HEK293 (cell line): ENCODE measurements around the gene NCOA3.

Experiments
- CTCF ChIA-PET: fragments of 350-600 bp; formaldehyde crosslinking; extraction: SDS; loops from one replicate; lab custom pipeline; 2021; ENCODE audit warnings: antibody characterized with exemption; lab: Yijun Ruan, JAX
- POLR2A ChIA-PET: fragments of 300-600 bp; formaldehyde crosslinking; extraction: SDS; loops from one replicate; lab custom pipeline; 2020; ENCODE audit warnings: antibody characterized with exemption, inconsistent platforms; lab: Yijun Ruan, JAX
- H3K27ac ChIP-seq: fragments of 200-500 bp; sonication (Bioruptor generic); 2 replicates; pipeline ENCODE4 v1.5.1; 2014; ENCODE audit warnings: low read depth, low read length, control low read depth, inconsistent platforms; ENCODE audit errors: extremely low read depth
- H3K36me3 ChIP-seq, 2 experiments: fragments of 200-500 bp in 1 of 2; sonication (Bioruptor generic) in 1 of 2; 1 replicate in 1 of 2; 2 replicates in 1 of 2; pipeline ENCODE4 v1.5.1; 2014 to 2017; ENCODE audit warnings: inconsistent platforms in 2 of 2, low read length in 2 of 2; ENCODE audit not compliant: control insufficient read depth in 2 of 2, insufficient read depth in 1 of 2
- H3K4me1 ChIP-seq: fragments of 200-500 bp; sonication (Bioruptor generic); 2 replicates; pipeline ENCODE4 v1.5.1; 2014; ENCODE audit warnings: mild to moderate bottlenecking, low read length, inconsistent platforms; ENCODE audit not compliant: control insufficient read depth, insufficient read depth
- H3K4me3 ChIP-seq: 2 replicates; pipeline ENCODE4 v1.5.1; 2011; ENCODE audit warnings: low read depth, mild to moderate bottlenecking, control low read depth, low read length, moderate library complexity
- H3K9me3 ChIP-seq: fragments of 200-500 bp; sonication (Bioruptor generic); 2 replicates; pipeline ENCODE4 v1.5.1; 2014; ENCODE audit warnings: low read depth, low read length, inconsistent platforms; ENCODE audit not compliant: control insufficient read depth, insufficient read depth
- AEBP2 ChIP-seq: fragments of 450-650 bp; formaldehyde crosslinking; IDR thresholded peaks from 2 replicates; pipeline ENCODE4 v1.5.1; 2016; ENCODE audit warnings: missing biosample characterization, missing genetic modification characterization, borderline replicate concordance
- MZF1 ChIP-seq: fragments of 450-650 bp; formaldehyde crosslinking; IDR thresholded peaks from 2 replicates; pipeline ENCODE4 v1.5.1; 2017; ENCODE audit warnings: missing biosample characterization, missing genetic modification characterization, borderline replicate concordance
- SP7 ChIP-seq: fragments of 450-650 bp; formaldehyde crosslinking; IDR thresholded peaks from 2 replicates; pipeline ENCODE4 v1.5.1; 2016; ENCODE audit warnings: missing biosample characterization, missing genetic modification characterization
- ZBTB6 ChIP-seq: fragments of 450-650 bp; formaldehyde crosslinking; IDR thresholded peaks from 2 replicates; pipeline ENCODE4 v1.5.1; 2017; ENCODE audit warnings: missing biosample characterization, missing genetic modification characterization
- ZBTB8A ChIP-seq: fragments of 450-650 bp; formaldehyde crosslinking; IDR thresholded peaks from 2 replicates; pipeline ENCODE4 v1.5.1; 2016; ENCODE audit warnings: missing biosample characterization, missing genetic modification characterization
- ZNF398 ChIP-seq: fragments of 450-650 bp; formaldehyde crosslinking; IDR thresholded peaks from 2 replicates; pipeline ENCODE4 v1.5.1; 2017; ENCODE audit warnings: missing biosample characterization, missing genetic modification characterization
- ZNF549 ChIP-seq: fragments of 450-650 bp; IDR thresholded peaks from 2 replicates; pipeline ENCODE4 v1.5.1; 2018; ENCODE audit warnings: missing biosample characterization, missing genetic modification characterization, mild to moderate bottlenecking, inconsistent platforms, moderate library complexity
- ZNF610 ChIP-seq: fragments of 450-650 bp; formaldehyde crosslinking; IDR thresholded peaks from 2 replicates; pipeline ENCODE4 v1.5.1; 2016; ENCODE audit warnings: missing biosample characterization, missing genetic modification characterization, borderline replicate concordance
- ZNF621 ChIP-seq: fragments of 450-650 bp; formaldehyde crosslinking; IDR thresholded peaks from 2 replicates; pipeline ENCODE4 v1.5.1; 2017; ENCODE audit warnings: missing biosample characterization, missing genetic modification characterization
- ZNF623 ChIP-seq: fragments of 450-650 bp; formaldehyde crosslinking; IDR thresholded peaks from 2 replicates; pipeline ENCODE4 v1.5.1; 2016; ENCODE audit warnings: missing biosample characterization, missing genetic modification characterization
- ZNF639 ChIP-seq: fragments of 450-650 bp; formaldehyde crosslinking; IDR thresholded peaks from 2 replicates; pipeline ENCODE4 v1.5.1; 2016; ENCODE audit warnings: missing biosample characterization, missing genetic modification characterization
- ZNF707 ChIP-seq: fragments of 450-650 bp; formaldehyde crosslinking; IDR thresholded peaks from 2 replicates; pipeline ENCODE4 v1.5.1; 2016; ENCODE audit warnings: missing biosample characterization, missing genetic modification characterization
- ZNF837 ChIP-seq: fragments of 450-650 bp; formaldehyde crosslinking; IDR thresholded peaks from 2 replicates; pipeline ENCODE4 v1.5.1; 2016; ENCODE audit warnings: missing biosample characterization, missing genetic modification characterization
- ZSCAN16 ChIP-seq: fragments of 450-650 bp; formaldehyde crosslinking; IDR thresholded peaks from 2 replicates; pipeline ENCODE4 v1.5.1; 2016; ENCODE audit warnings: missing biosample characterization, missing genetic modification characterization

The NCOA3 gene

GRCh38 chr20:47670913-47671312 lies 169.2 kb downstream of the NCOA3 start (continued):
- no peak for TF ChIP-seq ZBTB6
- no peak for TF ChIP-seq ZNF623 (tag by site-specific recombination)

GRCh38 chr20:47672166-47672565 lies 170.5 kb downstream of the NCOA3 start:
- H3K36me3 ChIP-seq = peaks cover 0 to 31% of the 10 kb centered on the region in 2 experiments; a peak in 2 of 3 replicates
- no peaks in the 10 kb centered on the region for H3K9me3 ChIP-seq
- no peak overlapping the region for H3K27ac ChIP-seq
- H3K4me1 ChIP-seq = no peaks in the 10 kb centered on the region
- no peak overlapping the region for H3K4me3 ChIP-seq
- ChIA-PET POLR2A (no interaction called here), CTCF (no interaction called here)
- no peak for TF ChIP-seq AEBP2 (tag by site-specific recombination)
- no peak for TF ChIP-seq SP7 (tag by site-specific recombination)
- no peak for TF ChIP-seq ZNF621 (tag by site-specific recombination)

- Histone ChIP-seq H3K4me3 (no peak overlapping the region), H3K9me3 (no peaks in the 10 kb centered on the region), H3K36me3 (peaks cover 0 to 36% of the 10 kb centered on the region in 2 experiments; a peak in 2 of 3 replicates), H3K27ac (no peak overlapping the region), H3K4me1 (no peaks in the 10 kb centered on the region)
- TF ChIP-seq ZNF549 (tag by site-specific recombination) = no peak
- ChIA-PET POLR2A (no interaction called here), CTCF (interaction anchor here (2.1 kb wide), 1 partner anchor 9 kb away, joined by 9 read pairs; no protein-coding TSS in a partner anchor)
These were observed 171.4 kb downstream of the NCOA3 start for GRCh38 chr20:47672886-47673670.

GRCh38 chr20:47673671-47673955 lies 171.9 kb downstream of the NCOA3 start:
- CTCF ChIA-PET = interaction anchor here (0.5 to 2.1 kb wide), 4 partner anchors 10 to 987 kb away, joined by 3 to 18 read pairs (median 6); no protein-coding TSS in a partner anchor
- Histone ChIP-seq H3K4me3 (no peak overlapping the region), H3K9me3 (no peaks in the 10 kb centered on the region), H3K27ac (no peak overlapping the region), H3K4me1 (no peaks in the 10 kb centered on the region), H3K36me3 (peaks cover 0 to 34% of the 10 kb centered on the region in 2 experiments; a peak in 2 of 3 replicates)
- TF ChIP-seq ZNF707 = no peak
- TF ChIP-seq ZSCAN16 (tag by site-specific recombination) = no peak
- no peak for TF ChIP-seq ZNF639 (tag by site-specific recombination)
- TF ChIP-seq ZBTB8A (tag by site-specific recombination) = no peak
- TF ChIP-seq ZNF398 (tag by site-specific recombination) = no peak
- no peak for TF ChIP-seq ZNF837 (tag by site-specific recombination)
- no peak for TF ChIP-seq ZNF610
- no peak for TF ChIP-seq SP7 (tag by site-specific recombination)
- no peak for TF ChIP-seq MZF1 (tag by site-specific recombination)
- POLR2A ChIA-PET = no interaction called here
